ENCODE measurements around the gene SLC4A3. TPM values are rescaled to one million over a fixed set of nuclear protein-coding genes. Genes with fewer than 3 reads are reported as not detected.

Gene SLC4A3
- total and polyA plus RNA-seq, 8 donors = 1.4 to 10.2 (median 2.9) TPM

GRCh38 chr2:219636941-219637841 lies 9.8 kb downstream of the SLC4A3 start:
- H3K36me3 ChIP-seq = no peaks in the 10 kb centered on the region
- H3K27me3 ChIP-seq = no peaks in the 10 kb centered on the region
- H3K4me3 ChIP-seq = no peak overlapping the region
- TF ChIP-seq CTCF (IDR thresholded peaks at IDR 0.05) = no peak
- FAIRE-seq (no peak), ATAC-seq (no peak), DNase-seq (no peak)
- H3K4me1 ChIP-seq = no peaks in the 10 kb centered on the region
- WGBS, 2 donors = 67 to 71% methylated on average over 13 of the region's 13 CpGs
- no peak overlapping the region for H3K27ac ChIP-seq
- H3K9me3 ChIP-seq = no peaks in the 10 kb centered on the region
- intact Hi-C loops (cut with DNase I) = no loop called here

GRCh38 chr2:219637842-219638185 lies 10.4 kb downstream of the SLC4A3 start:
- no peaks in the 10 kb centered on the region for H3K27me3 ChIP-seq
- H3K9me3 ChIP-seq = no peaks in the 10 kb centered on the region
- ATAC-seq = no peak
- H3K4me1 ChIP-seq = peaks cover 0 to 2% (median 0%) of the 10 kb centered on the region in 3 donors
- no peak for TF ChIP-seq CTCF (IDR thresholded peaks at IDR 0.05)
- WGBS, 2 donors = 78 to 88% methylated on average over 9 of the region's 9 CpGs
- no peak for FAIRE-seq
- DNase-seq = no peak
- H3K4me3 ChIP-seq = no peak overlapping the region
- intact Hi-C loops (cut with DNase I) = no loop called here
- H3K36me3 ChIP-seq = no peaks in the 10 kb centered on the region
- no peak overlapping the region for H3K27ac ChIP-seq

- Histone ChIP-seq H3K36me3 (no peaks in the 10 kb centered on the region), H3K9me3 (no peaks in the 10 kb centered on the region), H3K27me3 (no peaks in the 10 kb centered on the region), H3K4me1 (peaks cover 0 to 2% (median 0%) of the 10 kb centered on the region in 3 donors), H3K4me3 (no peak overlapping the region), H3K27ac (no peak overlapping the region)
- ATAC-seq (no peak), FAIRE-seq (no peak), DNase-seq (no peak)
- no peak for TF ChIP-seq CTCF (IDR thresholded peaks at IDR 0.05)
- WGBS, 2 donors = 83% methylated on average over 17 of the region's 17 CpGs
- intact Hi-C loops (cut with DNase I) = no loop called here
These were observed 11.0 kb downstream of the SLC4A3 start for GRCh38 chr2:219638217-219638947.

GRCh38 chr2:219638948-219639755 lies 11.7 kb downstream of the SLC4A3 start:
- intact Hi-C loops (cut with DNase I) = no loop called here
- H3K27me3 ChIP-seq = no peaks in the 10 kb centered on the region
- no peak overlapping the region for H3K27ac ChIP-seq
- H3K9me3 ChIP-seq = no peaks in the 10 kb centered on the region
- no peak for DNase-seq
- H3K4me1 ChIP-seq = peaks cover 0 to 2% (median 0%) of the 10 kb centered on the region in 3 donors
- ATAC-seq = no peak
- 83 to 90% methylated on average over 24 of the region's 24 CpGs for WGBS, 2 donors
- H3K36me3 ChIP-seq = no peaks in the 10 kb centered on the region
- FAIRE-seq = no peak
- no peak overlapping the region for H3K4me3 ChIP-seq
- no peak for TF ChIP-seq CTCF (IDR thresholded peaks at IDR 0.05)
